Sigmoid colon (tissue), 4 donors: ENCODE data around the gene THOC2.

ENCODE experiments used
- CTCF ChIP-seq, 4 experiments: fragments of 450-650 bp in 3 of 4; fragments of 200-600 bp in 1 of 4; IDR thresholded peaks; one replicate each; pipeline ENCODE4 v1.5.1; 2016 to 2019; ENCODE audit warnings: antibody characterized with exemption in 4 of 4, mild to moderate bottlenecking in 3 of 4, moderate library complexity in 2 of 4
- POLR2A ChIP-seq, 2 donors: fragments of 450-650 bp; IDR thresholded peaks; one replicate each; pipeline ENCODE4 v1.6.1; 2016; ENCODE audit warnings: antibody characterized with exemption in 2 of 2, mild to moderate bottlenecking in 2 of 2, moderate library complexity in 2 of 2
- POLR2AphosphoS5 ChIP-seq, 4 donors: sonication (generic); formaldehyde crosslinking; IDR thresholded peaks; one replicate each; pipeline ENCODE4 v1.6.1; 2017; ENCODE audit warnings: antibody characterized with exemption in 4 of 4

DNA sequence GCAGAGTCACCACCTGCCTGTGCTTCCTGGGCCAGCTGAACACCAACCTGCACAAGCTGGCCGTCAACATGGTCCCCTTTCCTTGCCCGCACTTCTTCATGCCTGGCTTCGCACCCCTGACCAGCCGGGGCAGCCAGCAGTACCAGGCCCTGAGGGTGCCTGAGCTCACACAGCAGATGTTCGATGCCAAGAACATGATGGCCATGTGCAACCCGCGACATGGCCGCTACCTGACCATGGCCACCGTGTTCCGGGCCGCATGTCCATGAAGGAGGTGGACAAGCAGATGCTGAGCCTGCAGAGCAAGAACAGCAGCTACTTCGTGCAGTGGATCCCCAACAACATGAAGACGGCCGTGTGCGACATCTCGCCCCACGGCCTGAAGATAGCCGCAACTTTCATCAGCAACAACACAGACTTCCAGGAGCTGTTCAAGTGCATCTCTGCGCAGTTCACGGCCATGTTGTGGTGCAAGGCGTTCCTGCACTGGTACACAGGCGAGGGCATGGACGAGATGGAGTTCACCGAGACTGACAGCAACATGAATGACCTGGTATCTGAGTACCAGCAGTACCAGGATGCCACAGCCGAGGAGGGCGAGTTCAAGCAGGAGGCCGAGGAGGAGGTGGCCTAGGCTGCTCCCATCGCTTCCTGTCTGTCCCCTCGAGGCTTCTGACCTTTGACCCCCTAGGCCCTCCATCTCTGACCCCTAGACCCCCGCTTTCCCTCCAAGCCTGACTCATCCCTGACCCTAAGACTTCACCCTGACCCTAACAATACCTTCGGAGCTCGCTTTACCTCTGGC is 170.3 kb downstream of the THOC2 start:
- TF ChIP-seq CTCF (IDR thresholded peaks at IDR 0.05) (no peak), POLR2A (IDR thresholded peaks at IDR 0.05) (no peak), POLR2AphosphoS5 (IDR thresholded peaks at IDR 0.05) (no peak)
